Vagina (tissue), 2 donors: ENCODE measurements around the gene PFKL.

ENCODE experiments used
- CTCF ChIP-seq, 3 experiments: fragments of 450-650 bp in 2 of 3; fragments of 200-600 bp in 1 of 3; sonication (generic) in 1 of 3; IDR thresholded peaks; one replicate each; pipeline ENCODE4 v1.5.1; 2017 to 2019; ENCODE audit warnings: antibody characterized with exemption in 3 of 3, mild to moderate bottlenecking in 2 of 3, moderate library complexity in 2 of 3
- POLR2AphosphoS5 ChIP-seq, 2 donors: sonication (generic); formaldehyde crosslinking; IDR thresholded peaks; one replicate each; pipeline ENCODE4 v1.9.0; 2017; ENCODE audit warnings: antibody characterized with exemption in 2 of 2, mild to moderate bottlenecking in 2 of 2, low read depth in 1 of 2; ENCODE audit not compliant: insufficient read depth in 1 of 2

GRCh38 chr21:44349847-44350772, 50.3 kb downstream of the PFKL start:
- TF ChIP-seq CTCF (IDR thresholded peaks at IDR 0.05) (no peak), POLR2AphosphoS5 (IDR thresholded peaks at IDR 0.05; ENCODE audit: insufficient read depth in 1 of 2, low read depth in 1 of 2) (no peak)
